GM12891 (cell line): Measurements from ENCODE around the gene ARSB.

Experiments
- PAX5 ChIP-seq: IDR thresholded peaks from 2 replicates; pipeline ENCODE4 v1.6.1; 2011; ENCODE audit warnings: low read length, moderate library complexity, mild to moderate bottlenecking; ENCODE audit not compliant: insufficient read depth, severe bottlenecking
- POLR2A ChIP-seq: IDR thresholded peaks from 2 replicates; pipeline ENCODE4 v1.6.1; 2011; ENCODE audit warnings: low read depth, low read length, control low read depth
- POLR2AphosphoS5 ChIP-seq: IDR thresholded peaks from 2 replicates; pipeline ENCODE4 v1.6.1; 2011; ENCODE audit warnings: low read depth, low read length, control low read depth
- POU2F2 ChIP-seq: IDR thresholded peaks from 2 replicates; pipeline ENCODE4 v1.6.1; 2011; ENCODE audit warnings: low read depth, mild to moderate bottlenecking, control low read depth, low read length, moderate library complexity
- SPI1 ChIP-seq: IDR thresholded peaks from 2 replicates; pipeline ENCODE4 v1.6.1; 2011; ENCODE audit warnings: low read depth, low read length, control low read depth
- TAF1 ChIP-seq: IDR thresholded peaks from 2 replicates; pipeline ENCODE4 v1.6.1; 2011; ENCODE audit warnings: low read depth, low read length, control low read depth

DNA sequence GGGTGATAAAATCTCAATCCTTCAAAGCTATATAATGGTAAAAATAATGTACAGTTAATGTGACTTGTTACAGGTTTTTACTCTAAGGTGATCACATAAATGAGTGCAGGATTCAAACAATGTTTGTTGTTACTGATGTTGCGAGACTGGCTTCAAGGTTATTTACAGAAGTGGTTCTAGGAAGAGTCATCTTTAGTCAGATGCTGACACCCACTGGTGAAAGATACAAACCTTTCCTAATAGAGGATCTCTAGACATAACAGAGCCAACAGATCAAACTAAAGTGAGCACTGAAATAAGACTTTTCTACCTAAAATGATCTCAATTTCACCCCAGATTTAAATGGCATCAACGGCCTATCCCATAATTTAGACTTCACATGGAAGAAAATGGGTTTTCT lies 20.2 kb downstream of the ARSB start:
- TF ChIP-seq POLR2A = no peak
- TF ChIP-seq TAF1 = no peak
- TF ChIP-seq POLR2AphosphoS5 = no peak
- TF ChIP-seq PAX5 = no peak
- TF ChIP-seq SPI1 = peak; percentile 21; the same call in 1 of the 2 replicates
- TF ChIP-seq POU2F2 = no peak
